Stimulated activated CD4-positive, alpha-beta T cell treated with anti-CD3 and anti-CD28 coated beads, Interleukin-1b, Interleukin-23, amount 100 ng/mL, for 24 hours (primary cell): Measurements from ENCODE around the gene SRGN.
"Not testable (repeated sequence)": the region's sequence is repeated elsewhere in the genome, so short reads cannot be mapped to it uniquely, and the experiment has no call there.

ENCODE experiments used
- DNase-seq, 4 experiments: peaks; one replicate each; pipeline ENCODE4 v3.0.0-alpha.2; 2020; ENCODE audit warnings: low read depth in 4 of 4, low spot score in 1 of 4

The SRGN gene

DNA sequence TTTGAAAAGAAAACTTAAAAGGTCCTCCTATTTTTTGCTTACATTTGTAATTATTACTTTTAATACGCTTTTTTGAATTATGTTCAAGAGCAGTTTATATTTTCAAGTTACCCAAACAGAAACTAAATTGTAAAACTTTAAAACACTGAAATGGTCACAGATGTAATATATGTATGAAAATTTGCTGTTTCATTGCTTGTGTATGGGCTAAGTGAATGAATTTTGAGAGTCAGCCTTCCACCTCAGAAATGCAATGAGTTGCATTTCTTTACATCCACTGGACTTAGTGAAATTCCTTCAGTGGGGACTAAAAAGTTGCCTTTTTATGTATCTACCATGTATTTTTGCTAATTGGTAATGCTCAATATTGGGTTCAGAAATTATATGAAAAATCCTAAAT, 37.7 kb downstream of the SRGN start:
- no peak for DNase-seq

- DNase-seq = no peak
Observed at GRCh38 chr10:69130251-69130650, 42.3 kb downstream of the SRGN start.

GRCh38 chr10:69139961-69140360, 52.1 kb downstream of the SRGN start:
- no peak for DNase-seq

GRCh38 chr10:69141304-69141703, 53.4 kb downstream of the SRGN start:
- DNase-seq = no peak

DNA sequence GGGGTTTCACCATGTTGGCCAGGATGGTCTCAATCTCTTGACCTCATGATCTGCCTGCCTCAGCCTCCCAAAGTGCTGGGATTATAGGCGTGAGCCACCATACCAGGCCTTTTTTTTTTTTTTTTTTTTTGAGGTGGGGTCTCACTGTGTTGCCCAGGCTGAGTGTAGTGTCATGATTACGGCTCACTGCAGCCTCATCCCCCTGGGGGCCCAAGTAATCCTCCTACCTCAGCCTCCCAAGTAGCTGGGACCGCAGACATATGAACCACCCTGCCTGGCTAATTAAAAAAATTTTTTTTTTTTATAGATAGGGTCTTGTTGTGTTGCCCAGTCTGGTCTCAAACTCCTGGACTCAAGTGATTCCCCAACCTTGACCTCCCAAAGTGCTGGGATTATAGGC, 54.2 kb downstream of the SRGN start:
- not testable (repeated sequence) for DNase-seq

GRCh38 chr10:69142983-69143382, 55.1 kb downstream of the SRGN start:
- DNase-seq = no peak

GRCh38 chr10:69145329-69145728, 57.4 kb downstream of the SRGN start:
- DNase-seq = no peak

- DNase-seq = no peak
Observed at GRCh38 chr10:69145864-69146263, 58.0 kb downstream of the SRGN start.

DNA sequence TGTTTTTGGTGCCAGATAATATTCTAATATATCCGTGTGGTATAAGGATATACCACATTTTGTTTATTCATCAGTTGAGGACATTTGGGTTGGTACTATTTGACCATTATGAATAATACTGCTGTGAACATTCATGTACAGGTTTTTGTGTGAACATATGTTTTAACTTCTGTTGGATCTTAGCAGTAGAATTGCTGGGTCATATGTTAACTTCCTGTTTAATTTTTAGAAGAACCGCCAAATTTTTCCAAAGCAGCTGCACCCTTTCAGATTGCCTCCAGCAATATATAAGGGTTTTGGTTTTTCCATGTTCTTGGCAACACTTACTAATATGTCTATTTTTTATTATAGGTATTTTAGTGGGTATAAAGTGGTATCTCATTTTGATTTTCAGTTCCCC, 58.9 kb downstream of the SRGN start:
- no peak for DNase-seq

- DNase-seq = no peak
Observed at GRCh38 chr10:69151984-69152383, 64.1 kb downstream of the SRGN start.

GRCh38 chr10:69153227-69153626, 65.3 kb downstream of the SRGN start:
- DNase-seq = no peak
